Bladder microvascular endothelial cell (primary cell): ENCODE measurements around the gene PRXL2B. TPM values are rescaled to one million over a fixed set of nuclear protein-coding genes. Genes with fewer than 3 reads are reported as not detected.

Experiments used
- total RNA-seq: library from RNA; depleted of rRNA; stranded (reverse); fragments of >200 nt; gene quantifications from 2 replicates; pipeline ENCODE4 v1.2.3, GENCODE V29; 2014

PRXL2B gene, protein sequence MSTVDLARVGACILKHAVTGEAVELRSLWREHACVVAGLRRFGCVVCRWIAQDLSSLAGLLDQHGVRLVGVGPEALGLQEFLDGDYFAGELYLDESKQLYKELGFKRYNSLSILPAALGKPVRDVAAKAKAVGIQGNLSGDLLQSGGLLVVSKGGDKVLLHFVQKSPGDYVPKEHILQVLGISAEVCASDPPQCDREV
- total RNA-seq = 29.0 and 70.7 TPM in 2 replicates

DNA sequence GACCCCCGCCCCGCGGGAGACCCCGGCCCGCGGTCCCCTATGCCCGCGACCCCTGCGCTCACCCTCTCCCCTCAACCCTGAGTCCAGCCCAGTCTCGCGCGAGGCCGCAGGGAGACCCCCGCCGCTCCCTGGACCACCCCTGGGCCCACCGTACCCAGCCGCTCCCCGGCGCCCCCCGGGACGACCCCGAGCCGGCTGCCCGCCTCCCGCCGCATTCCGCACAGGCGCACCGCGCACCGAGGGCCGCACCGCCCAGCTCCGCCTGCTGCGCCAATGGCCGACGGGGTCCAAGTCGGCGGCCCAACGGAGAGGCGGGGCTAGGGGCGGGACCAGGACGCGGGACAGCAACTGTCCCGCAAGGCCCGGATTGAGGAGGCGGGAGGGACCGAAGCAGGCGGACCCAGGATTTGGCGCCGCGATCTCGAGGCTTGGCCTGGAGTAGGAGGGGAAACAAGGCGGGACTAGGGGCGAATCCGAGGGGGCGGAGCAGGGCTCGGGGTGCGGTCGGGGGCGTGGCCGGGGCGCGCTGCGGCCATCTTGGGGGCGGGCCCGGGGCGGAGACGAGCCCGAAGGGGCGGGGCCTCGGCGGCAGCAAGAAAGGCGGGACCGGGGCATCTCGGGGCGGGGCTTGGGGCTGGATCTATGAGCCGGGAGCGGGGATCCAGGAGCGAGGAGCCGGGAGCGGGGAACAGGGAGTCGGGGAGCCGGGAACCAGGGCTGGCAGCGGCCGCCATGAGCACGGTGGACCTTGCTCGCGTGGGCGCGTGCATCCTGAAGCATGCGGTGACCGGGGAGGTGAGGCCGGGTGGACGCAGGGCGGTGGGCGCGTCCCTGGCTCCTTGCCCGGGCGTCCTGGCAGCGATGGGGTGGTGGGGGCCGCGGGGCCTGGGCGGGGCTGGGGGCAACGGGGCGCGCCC lies at the start of gene PRXL2B:
PRXL2B (plus strand) TSS at position 624 of the 917 bp plus-strand sequence; CDS start at position 733, 109 bp downstream.

DNA sequence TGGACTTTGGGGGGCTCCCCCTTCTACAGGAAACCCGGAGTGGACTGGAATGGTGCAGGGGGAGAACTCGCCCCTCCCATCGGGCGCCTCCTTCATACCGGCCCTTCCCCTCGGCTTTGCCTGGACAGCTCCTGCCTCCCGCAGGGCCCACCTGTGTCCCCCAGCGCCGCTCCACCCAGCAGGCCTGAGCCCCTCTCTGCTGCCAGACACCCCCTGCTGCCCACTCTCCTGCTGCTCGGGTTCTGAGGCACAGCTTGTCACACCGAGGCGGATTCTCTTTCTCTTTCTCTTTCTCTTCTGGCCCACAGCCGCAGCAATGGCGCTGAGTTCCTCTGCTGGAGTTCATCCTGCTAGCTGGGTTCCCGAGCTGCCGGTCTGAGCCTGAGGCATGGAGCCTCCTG lies 30.3 kb upstream of the PRXL2B start, which contains the start of gene TNFRSF14:
TNFRSF14 (plus strand) TSS at position 95 of the 401 bp plus-strand sequence; CDS start at position 389, 294 bp downstream.

DNA sequence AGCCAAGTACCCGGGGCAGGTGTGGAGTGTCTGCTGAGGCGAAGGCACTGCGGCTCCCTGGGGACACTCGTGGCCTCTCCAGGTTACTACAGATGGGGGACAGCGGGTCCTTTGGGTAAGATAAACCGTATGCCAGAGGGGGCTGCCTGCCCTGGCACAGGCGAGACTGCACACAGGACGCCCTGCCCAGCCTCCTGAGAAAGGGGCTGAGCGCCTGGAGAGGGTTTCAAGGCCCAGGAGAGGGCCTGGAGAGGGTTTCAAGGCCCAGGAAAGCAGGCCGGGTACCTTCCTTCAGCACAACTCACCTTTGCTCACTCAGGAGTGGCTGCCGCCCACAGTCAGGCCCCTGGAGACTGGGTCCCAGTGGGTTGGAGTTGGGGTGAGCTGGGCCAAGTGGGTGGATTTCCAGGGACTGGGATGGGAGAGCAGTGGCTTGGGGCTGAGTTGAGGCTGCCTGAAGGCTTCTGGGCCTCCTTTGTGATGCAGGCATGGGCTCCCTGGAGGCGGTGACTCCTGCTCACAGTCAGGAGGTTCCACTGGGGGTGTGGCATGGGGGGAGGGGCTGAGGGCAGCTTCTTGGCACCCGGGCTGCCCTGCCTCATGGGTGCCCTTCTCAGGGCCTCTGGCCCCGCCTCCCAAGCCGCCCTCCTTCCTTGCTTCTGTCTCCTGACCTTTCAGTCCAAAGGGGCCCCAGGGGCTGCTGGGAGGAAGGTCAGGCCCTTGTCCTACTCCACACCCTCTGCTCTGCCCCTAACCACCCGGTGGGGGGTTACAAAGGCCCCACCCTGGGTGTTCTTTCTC lies 46.2 kb downstream of the PRXL2B start, which contains the start of gene MMEL1:
MMEL1 (minus strand) TSS at position 456 of the 801 bp plus-strand sequence. CDS start 3,532 bp downstream, outside the sequence.

Other genes starting within 250 kb of the PRXL2B start
- gene MORN1, start 195.2 kb upstream of the PRXL2B start, total RNA-seq = 2.8 and 10.6 TPM in 2 replicates
- gene RER1, start 194.9 kb upstream of the PRXL2B start, total RNA-seq = 48.4 and 98.9 TPM in 2 replicates
- gene PEX10, start 174.2 kb upstream of the PRXL2B start, total RNA-seq = 24.4 and 32.2 TPM in 2 replicates
- gene PLCH2, start 110.5 kb upstream of the PRXL2B start, total RNA-seq = under 0.01 and 0.06 TPM in 2 replicates
- gene PANK4, start 60.2 kb upstream of the PRXL2B start, total RNA-seq = 19.3 and 29.8 TPM in 2 replicates
- under 0.01 TPM in 1 of 2 replicates, not detected in the other for gene HES5, start 56.5 kb upstream of the PRXL2B start, total RNA-seq
- 61.0 and 85.8 TPM in 2 replicates for gene TNFRSF14, start 30.4 kb upstream of the PRXL2B start, total RNA-seq
- 1.6 TPM in 2 replicates for gene MMEL1, start 46.2 kb downstream of the PRXL2B start, total RNA-seq
- under 0.01 and 0.06 TPM in 2 replicates for gene TTC34, start 214.9 kb downstream of the PRXL2B start, total RNA-seq